ENCODE results near the gene ZNF555. TPM values are rescaled to one million over a fixed set of nuclear protein-coding genes. Genes with fewer than 3 reads are reported as not detected.

The ZNF555 gene
- total and polyA plus RNA-seq, 9 of the 15 experiments (the other 6 are each of a cell fraction or from before 2014, with no cell fraction given), result 2.0 to 6.7 (median 5.4) TPM

DNA sequence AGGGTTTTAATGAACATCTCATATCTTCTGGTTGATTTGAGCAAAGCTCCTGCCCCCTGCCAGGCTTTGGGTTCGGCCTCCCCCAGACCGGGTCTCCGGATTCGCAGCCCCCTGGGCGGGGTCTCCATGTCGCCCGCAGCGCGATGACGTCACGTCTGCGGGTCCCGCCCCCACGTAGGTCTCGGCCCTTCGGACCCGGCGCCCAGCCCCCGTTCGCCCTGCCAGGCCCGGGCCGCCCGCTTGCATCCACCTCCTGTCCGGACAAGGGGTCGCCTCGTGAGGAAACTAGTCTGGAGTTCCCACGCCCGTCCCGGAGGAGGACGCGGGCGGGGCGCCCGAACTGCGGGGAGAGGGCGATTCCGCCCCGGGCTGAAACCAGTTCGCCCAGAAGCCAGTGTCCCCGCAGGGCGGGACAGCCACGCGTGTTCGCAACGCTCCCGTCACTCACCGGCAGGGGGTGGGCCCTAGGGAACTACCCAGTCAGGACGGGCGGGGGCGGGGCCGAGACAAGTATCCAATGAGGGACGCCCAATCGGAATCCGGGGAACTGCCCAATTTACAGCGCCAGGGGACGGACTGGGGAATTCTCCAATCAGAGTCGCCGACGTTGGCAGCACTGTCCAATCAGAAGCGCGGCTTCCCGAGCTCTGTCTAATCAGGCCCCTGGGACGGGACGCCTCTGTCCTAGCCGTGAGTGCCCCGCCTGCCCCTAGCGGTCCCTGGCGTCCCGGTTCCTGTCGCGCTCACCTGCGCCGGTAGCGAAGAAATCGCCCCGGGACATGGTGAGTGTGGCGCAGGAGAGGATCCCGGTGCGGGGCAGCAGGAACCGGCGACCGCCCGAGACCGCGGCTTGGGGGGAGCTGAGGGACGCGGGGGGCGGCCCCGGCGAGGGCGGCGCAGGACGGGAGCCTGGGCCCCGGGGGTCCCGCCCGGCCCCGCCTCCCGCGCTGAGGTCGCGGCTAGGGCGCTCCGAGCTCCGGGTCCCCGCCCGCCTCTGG is at the start of gene ZNF555 (continued):
- TF ChIP-seq, protein P1, sequence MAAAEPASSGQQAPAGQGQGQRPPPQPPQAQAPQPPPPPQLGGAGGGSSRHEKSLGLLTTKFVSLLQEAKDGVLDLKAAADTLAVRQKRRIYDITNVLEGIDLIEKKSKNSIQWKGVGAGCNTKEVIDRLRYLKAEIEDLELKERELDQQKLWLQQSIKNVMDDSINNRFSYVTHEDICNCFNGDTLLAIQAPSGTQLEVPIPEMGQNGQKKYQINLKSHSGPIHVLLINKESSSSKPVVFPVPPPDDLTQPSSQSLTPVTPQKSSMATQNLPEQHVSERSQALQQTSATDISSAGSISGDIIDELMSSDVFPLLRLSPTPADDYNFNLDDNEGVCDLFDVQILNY (CRISPR knock-in tag; IDR thresholded peaks at IDR 0.05), result no peak
- TF ChIP-seq NFATC3 (IDR thresholded peaks at IDR 0.05), result no peak
- no peak for TF ChIP-seq SLC30A9 (CRISPR knock-in tag; IDR thresholded peaks at IDR 0.05)
- TF ChIP-seq ZNF12 (CRISPR knock-in tag; IDR thresholded peaks at IDR 0.05), result no peak
- TF ChIP-seq ZNF431 (CRISPR knock-in tag; IDR thresholded peaks at IDR 0.05), result no peak
- TF ChIP-seq, protein P2, sequence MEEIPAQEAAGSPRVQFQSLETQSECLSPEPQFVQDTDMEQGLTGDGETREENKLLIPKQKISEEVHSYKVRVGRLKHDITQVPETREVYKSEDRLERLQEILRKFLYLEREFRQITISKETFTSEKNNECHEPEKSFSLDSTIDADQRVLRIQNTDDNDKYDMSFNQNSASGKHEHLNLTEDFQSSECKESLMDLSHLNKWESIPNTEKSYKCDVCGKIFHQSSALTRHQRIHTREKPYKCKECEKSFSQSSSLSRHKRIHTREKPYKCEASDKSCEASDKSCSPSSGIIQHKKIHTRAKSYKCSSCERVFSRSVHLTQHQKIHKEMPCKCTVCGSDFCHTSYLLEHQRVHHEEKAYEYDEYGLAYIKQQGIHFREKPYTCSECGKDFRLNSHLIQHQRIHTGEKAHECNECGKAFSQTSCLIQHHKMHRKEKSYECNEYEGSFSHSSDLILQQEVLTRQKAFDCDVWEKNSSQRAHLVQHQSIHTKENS (CRISPR knock-in tag; IDR thresholded peaks at IDR 0.05), result no peak
- TF ChIP-seq HEY1 (CRISPR knock-in tag; IDR thresholded peaks at IDR 0.05; ENCODE audit: borderline replicate concordance), result no peak
- TF ChIP-seq, protein P3, sequence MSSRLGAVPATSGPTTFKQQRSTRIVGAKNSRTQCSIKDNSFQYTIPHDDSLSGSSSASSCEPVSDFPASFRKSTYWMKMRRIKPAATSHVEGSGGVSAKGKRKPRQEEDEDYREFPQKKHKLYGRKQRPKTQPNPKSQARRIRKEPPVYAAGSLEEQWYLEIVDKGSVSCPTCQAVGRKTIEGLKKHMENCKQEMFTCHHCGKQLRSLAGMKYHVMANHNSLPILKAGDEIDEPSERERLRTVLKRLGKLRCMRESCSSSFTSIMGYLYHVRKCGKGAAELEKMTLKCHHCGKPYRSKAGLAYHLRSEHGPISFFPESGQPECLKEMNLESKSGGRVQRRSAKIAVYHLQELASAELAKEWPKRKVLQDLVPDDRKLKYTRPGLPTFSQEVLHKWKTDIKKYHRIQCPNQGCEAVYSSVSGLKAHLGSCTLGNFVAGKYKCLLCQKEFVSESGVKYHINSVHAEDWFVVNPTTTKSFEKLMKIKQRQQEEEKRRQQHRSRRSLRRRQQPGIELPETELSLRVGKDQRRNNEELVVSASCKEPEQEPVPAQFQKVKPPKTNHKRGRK (tag; IDR thresholded peaks at IDR 0.05), result no peak
- TF ChIP-seq HNRNPL (IDR thresholded peaks at IDR 0.05; ENCODE audit: low read depth, low read length), result no peak; the same call in 1 of the 2 replicates
- TF ChIP-seq MAFK (IDR thresholded peaks at IDR 0.05; ENCODE audit: low read length), result no peak
- TF ChIP-seq ZFP30 (CRISPR knock-in tag; IDR thresholded peaks at IDR 0.05; ENCODE audit: borderline replicate concordance), result no peak
- TF ChIP-seq, protein P4, sequence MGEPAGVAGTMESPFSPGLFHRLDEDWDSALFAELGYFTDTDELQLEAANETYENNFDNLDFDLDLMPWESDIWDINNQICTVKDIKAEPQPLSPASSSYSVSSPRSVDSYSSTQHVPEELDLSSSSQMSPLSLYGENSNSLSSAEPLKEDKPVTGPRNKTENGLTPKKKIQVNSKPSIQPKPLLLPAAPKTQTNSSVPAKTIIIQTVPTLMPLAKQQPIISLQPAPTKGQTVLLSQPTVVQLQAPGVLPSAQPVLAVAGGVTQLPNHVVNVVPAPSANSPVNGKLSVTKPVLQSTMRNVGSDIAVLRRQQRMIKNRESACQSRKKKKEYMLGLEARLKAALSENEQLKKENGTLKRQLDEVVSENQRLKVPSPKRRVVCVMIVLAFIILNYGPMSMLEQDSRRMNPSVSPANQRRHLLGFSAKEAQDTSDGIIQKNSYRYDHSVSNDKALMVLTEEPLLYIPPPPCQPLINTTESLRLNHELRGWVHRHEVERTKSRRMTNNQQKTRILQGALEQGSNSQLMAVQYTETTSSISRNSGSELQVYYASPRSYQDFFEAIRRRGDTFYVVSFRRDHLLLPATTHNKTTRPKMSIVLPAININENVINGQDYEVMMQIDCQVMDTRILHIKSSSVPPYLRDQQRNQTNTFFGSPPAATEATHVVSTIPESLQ (CRISPR knock-in tag; IDR thresholded peaks at IDR 0.05), result no peak; the same call in 1 of the 2 replicates
- TF ChIP-seq, protein P5, sequence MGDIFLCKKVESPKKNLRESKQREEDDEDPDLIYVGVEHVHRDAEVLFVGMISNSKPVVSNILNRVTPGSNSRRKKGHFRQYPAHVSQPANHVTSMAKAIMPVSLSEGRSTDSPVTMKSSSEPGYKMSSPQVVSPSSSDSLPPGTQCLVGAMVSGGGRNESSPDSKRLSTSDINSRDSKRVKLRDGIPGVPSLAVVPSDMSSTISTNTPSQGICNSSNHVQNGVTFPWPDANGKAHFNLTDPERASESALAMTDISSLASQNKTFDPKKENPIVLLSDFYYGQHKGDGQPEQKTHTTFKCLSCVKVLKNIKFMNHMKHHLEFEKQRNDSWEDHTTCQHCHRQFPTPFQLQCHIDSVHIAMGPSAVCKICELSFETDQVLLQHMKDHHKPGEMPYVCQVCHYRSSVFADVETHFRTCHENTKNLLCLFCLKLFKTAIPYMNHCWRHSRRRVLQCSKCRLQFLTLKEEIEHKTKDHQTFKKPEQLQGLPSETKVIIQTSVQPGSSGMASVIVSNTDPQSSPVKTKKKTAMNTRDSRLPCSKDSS (IDR thresholded peaks at IDR 0.05; ENCODE audit: low read depth, partially characterized antibody), result no peak
- TF ChIP-seq ZNF444 (CRISPR knock-in tag; IDR thresholded peaks at IDR 0.05), result no peak
- TF ChIP-seq, protein P6, sequence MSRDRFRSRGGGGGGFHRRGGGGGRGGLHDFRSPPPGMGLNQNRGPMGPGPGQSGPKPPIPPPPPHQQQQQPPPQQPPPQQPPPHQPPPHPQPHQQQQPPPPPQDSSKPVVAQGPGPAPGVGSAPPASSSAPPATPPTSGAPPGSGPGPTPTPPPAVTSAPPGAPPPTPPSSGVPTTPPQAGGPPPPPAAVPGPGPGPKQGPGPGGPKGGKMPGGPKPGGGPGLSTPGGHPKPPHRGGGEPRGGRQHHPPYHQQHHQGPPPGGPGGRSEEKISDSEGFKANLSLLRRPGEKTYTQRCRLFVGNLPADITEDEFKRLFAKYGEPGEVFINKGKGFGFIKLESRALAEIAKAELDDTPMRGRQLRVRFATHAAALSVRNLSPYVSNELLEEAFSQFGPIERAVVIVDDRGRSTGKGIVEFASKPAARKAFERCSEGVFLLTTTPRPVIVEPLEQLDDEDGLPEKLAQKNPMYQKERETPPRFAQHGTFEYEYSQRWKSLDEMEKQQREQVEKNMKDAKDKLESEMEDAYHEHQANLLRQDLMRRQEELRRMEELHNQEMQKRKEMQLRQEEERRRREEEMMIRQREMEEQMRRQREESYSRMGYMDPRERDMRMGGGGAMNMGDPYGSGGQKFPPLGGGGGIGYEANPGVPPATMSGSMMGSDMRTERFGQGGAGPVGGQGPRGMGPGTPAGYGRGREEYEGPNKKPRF (IDR thresholded peaks at IDR 0.05; ENCODE audit: low read depth, low read length), result no peak

Data from K562 (cell line).